Caco-2 (cell line): ENCODE measurements around the gene JAML. TPM values are rescaled to one million over a fixed set of nuclear protein-coding genes. Genes with fewer than 3 reads are reported as not detected.

ENCODE experiments used
- BruUV-seq: library from RNA; stranded (reverse); fragments of 400-500 nt; replicated peaks from 2 replicates; lab custom pipeline; 2021; lab: Mats Ljungman, UMichigan
- CTCF ChIA-PET: fragments of 300-600 bp; sonication (Branson Sonifier 250); formaldehyde crosslinking; loops from one replicate; lab custom pipeline; 2022; ENCODE audit warnings: antibody characterized with exemption; lab: Charles Lee
- POLR2A ChIA-PET: fragments of 300-600 bp; sonication (Branson Sonifier 250); formaldehyde crosslinking; loops from one replicate; lab custom pipeline; 2022; ENCODE audit warnings: antibody characterized with exemption; lab: Charles Lee
- DNase-seq, 2 experiments: peaks; one replicate each; pipeline versions ENCODE4 v3.0.0 to v3.0.0-alpha.2; 2020 to 2022
- H3K27me3 ChIP-seq: replicated peaks from 2 replicates; pipeline ENCODE4 v1.6.0; 2011; ENCODE audit warnings: low read length; ENCODE audit not compliant: control insufficient read depth, insufficient read depth
- H3K36me3 ChIP-seq: 2 replicates; pipeline ENCODE4 v1.5.1; 2011; ENCODE audit warnings: low read length; ENCODE audit not compliant: control insufficient read depth, insufficient read depth
- H3K4me1 ChIP-seq: fragments of 250-450 bp; sonication (Bioruptor Pico); 2 replicates; pipeline ENCODE4 v1.5.1; 2020; ENCODE audit warnings: mild to moderate bottlenecking
- H3K4me3 ChIP-seq: 2 replicates; pipeline ENCODE4 v1.5.1; 2011; ENCODE audit warnings: low read depth, mild to moderate bottlenecking, control low read depth, low read length
- H3K9me3 ChIP-seq: fragments of 250-450 bp; sonication (Bioruptor Pico); 2 replicates; pipeline ENCODE4 v1.5.1; 2020; ENCODE audit warnings: mild to moderate bottlenecking, moderate library complexity
- H3K27ac Mint-ChIP-seq: one replicate; pipeline ENCODE4 v1.8.0; 2022; ENCODE audit warnings: mixed read lengths; ENCODE audit not compliant: unreplicated experiment
- H3K27me3 Mint-ChIP-seq: one replicate; pipeline ENCODE4 v1.8.0; 2022; ENCODE audit warnings: mixed read lengths; ENCODE audit not compliant: insufficient read depth, unreplicated experiment
- H3K36me3 Mint-ChIP-seq: one replicate; pipeline ENCODE4 v1.8.0; 2022; ENCODE audit warnings: mild to moderate bottlenecking, mixed read lengths; ENCODE audit not compliant: insufficient read depth, unreplicated experiment
- H3K4me1 Mint-ChIP-seq: one replicate; pipeline ENCODE4 v1.8.0; 2022; ENCODE audit warnings: low read depth, mixed read lengths; ENCODE audit not compliant: unreplicated experiment
- H3K4me3 Mint-ChIP-seq: one replicate; pipeline ENCODE4 v1.8.0; 2022; ENCODE audit warnings: mild to moderate bottlenecking, moderate library complexity, mixed read lengths; ENCODE audit not compliant: unreplicated experiment
- H3K9me3 Mint-ChIP-seq: one replicate; pipeline ENCODE4 v1.8.0; 2022; ENCODE audit warnings: mixed read lengths; ENCODE audit not compliant: unreplicated experiment
- intact Hi-C: fragments of 100-400 bp; cut with micrococcal nuclease; formaldehyde crosslinking; loops from one replicate; pipeline ENCODE4 v1.10.0; 2022; ENCODE audit not compliant: unreplicated experiment
- total RNA-seq: library from RNA; stranded (reverse); gene quantifications from 2 replicates; pipeline ENCODE4 v1.2.3, GENCODE V29; 2022
- TF ChIP-seq, protein P1 (sequence below), 2 experiments: fragments of 200-600 bp in 1 of 2; IDR thresholded peaks; 1 replicate in 1 of 2; 2 replicates in 1 of 2; pipeline versions ENCODE4 v1.5.1 to v1.8.0; 2011 to 2022; ENCODE audit warnings: antibody characterized with exemption in 1 of 2, control low read depth in 1 of 2, inconsistent platforms in 1 of 2, low read depth in 1 of 2, low read length in 1 of 2, mild to moderate bottlenecking in 1 of 2, moderate library complexity in 1 of 2; ENCODE audit not compliant: insufficient read depth in 1 of 2, severe bottlenecking in 1 of 2, unreplicated experiment in 1 of 2

Gene JAML
- total RNA-seq, 1 experiment from 2014 or later, result 8.9 TPM

- CTCF ChIA-PET, result no interaction called here
- intact Hi-C loops, result loop anchor here (1.0 kb wide), 2 partner anchors 33 to 60 kb away; no protein-coding TSS in a partner anchor
- no peaks in the 10 kb centered on the region for H3K27me3 ChIP-seq
Observed at GRCh38 chr11:118258410-118258809, 33.6 kb upstream of the JAML start.

DNA sequence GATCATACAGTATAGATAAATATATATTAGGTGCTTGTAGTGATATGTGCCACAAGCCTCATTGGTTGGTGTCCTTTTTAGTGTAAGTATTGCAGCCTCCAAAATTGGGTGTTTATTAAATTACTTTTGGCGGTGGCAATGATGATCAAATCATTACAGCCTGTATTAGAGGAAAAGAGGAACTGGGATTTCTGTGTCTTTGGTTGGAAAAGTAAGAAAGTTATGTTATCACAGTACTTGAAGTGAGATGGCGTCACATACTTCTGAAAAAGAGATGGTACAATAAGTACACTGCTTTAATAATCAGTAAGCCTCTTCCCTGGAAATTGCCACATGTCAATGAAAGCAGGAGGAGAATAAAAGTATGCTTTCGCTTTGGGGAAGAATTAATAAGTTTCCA is 27.9 kb upstream of the JAML start:
- Mint-ChIP-seq H3K36me3 (peaks cover 42% of the 10 kb centered on the region), H3K4me3 (peak overlapping the region; percentile 85), H3K9me3 (no peaks in the 10 kb centered on the region), H3K4me1 (peaks cover 17% of the 10 kb centered on the region), H3K27me3 (no peaks in the 10 kb centered on the region), H3K27ac (peak overlapping the region; percentile 98)
- peaks cover 6% of the 10 kb centered on the region for H3K4me1 ChIP-seq
- DNase-seq, result no peak
- H3K4me3 ChIP-seq, result peak overlapping the region; percentile 65
- BruUV-seq, result no TSS peak
- H3K36me3 ChIP-seq, result peaks cover 4% of the 10 kb centered on the region
- TF ChIP-seq, protein P1, sequence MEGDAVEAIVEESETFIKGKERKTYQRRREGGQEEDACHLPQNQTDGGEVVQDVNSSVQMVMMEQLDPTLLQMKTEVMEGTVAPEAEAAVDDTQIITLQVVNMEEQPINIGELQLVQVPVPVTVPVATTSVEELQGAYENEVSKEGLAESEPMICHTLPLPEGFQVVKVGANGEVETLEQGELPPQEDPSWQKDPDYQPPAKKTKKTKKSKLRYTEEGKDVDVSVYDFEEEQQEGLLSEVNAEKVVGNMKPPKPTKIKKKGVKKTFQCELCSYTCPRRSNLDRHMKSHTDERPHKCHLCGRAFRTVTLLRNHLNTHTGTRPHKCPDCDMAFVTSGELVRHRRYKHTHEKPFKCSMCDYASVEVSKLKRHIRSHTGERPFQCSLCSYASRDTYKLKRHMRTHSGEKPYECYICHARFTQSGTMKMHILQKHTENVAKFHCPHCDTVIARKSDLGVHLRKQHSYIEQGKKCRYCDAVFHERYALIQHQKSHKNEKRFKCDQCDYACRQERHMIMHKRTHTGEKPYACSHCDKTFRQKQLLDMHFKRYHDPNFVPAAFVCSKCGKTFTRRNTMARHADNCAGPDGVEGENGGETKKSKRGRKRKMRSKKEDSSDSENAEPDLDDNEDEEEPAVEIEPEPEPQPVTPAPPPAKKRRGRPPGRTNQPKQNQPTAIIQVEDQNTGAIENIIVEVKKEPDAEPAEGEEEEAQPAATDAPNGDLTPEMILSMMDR (IDR thresholded peaks at IDR 0.05; ENCODE audit: insufficient read depth in 1 of 2, low read depth in 1 of 2, low read length in 1 of 2, severe bottlenecking in 1 of 2, unreplicated experiment in 1 of 2), result no peak
- H3K27me3 ChIP-seq, result no peaks in the 10 kb centered on the region
- POLR2A ChIA-PET, result interaction anchor here (0.9 to 2.2 kb wide), 12 partner anchors 11 to 236 kb away, joined by 3 to 24 read pairs (median 8); partner anchors contain the start of gene MPZL2
- CTCF ChIA-PET, result interaction anchor here (0.9 to 2.4 kb wide), 5 partner anchors 11 to 58 kb away, joined by 3 to 35 read pairs (median 7); no protein-coding TSS in a partner anchor
- intact Hi-C loops, result loop anchor here (1.0 to 2.0 kb wide), 6 partner anchors 11 to 62 kb away; partner anchors contain the start of gene MPZL2
- no peaks in the 10 kb centered on the region for H3K9me3 ChIP-seq

More at GRCh38 chr11:118258410-118258809, 33.6 kb upstream of the JAML start:
- H3K9me3 Mint-ChIP-seq, result no peaks in the 10 kb centered on the region
- no peak overlapping the region for H3K27ac Mint-ChIP-seq
- peaks cover 5% of the 10 kb centered on the region; the same call in 1 of the 2 replicates for H3K4me1 ChIP-seq
- no TSS peak for BruUV-seq
- peaks cover 66% of the 10 kb centered on the region for H3K36me3 Mint-ChIP-seq
- DNase-seq, result peak in 1 of 2 experiments; percentile 50
- no peaks in the 10 kb centered on the region for H3K27me3 Mint-ChIP-seq
- no peaks in the 10 kb centered on the region for H3K9me3 ChIP-seq
- no peak overlapping the region for H3K4me3 ChIP-seq
- H3K4me3 Mint-ChIP-seq, result no peak overlapping the region
- peaks cover 5% of the 10 kb centered on the region for H3K4me1 Mint-ChIP-seq
- POLR2A ChIA-PET, result no interaction called here
- peaks cover 31% of the 10 kb centered on the region for H3K36me3 ChIP-seq
- TF ChIP-seq, protein P1 (IDR thresholded peaks at IDR 0.05; ENCODE audit: insufficient read depth in 1 of 2, low read depth in 1 of 2, low read length in 1 of 2, severe bottlenecking in 1 of 2, unreplicated experiment in 1 of 2), result peak; percentile 54 to 62

DNA sequence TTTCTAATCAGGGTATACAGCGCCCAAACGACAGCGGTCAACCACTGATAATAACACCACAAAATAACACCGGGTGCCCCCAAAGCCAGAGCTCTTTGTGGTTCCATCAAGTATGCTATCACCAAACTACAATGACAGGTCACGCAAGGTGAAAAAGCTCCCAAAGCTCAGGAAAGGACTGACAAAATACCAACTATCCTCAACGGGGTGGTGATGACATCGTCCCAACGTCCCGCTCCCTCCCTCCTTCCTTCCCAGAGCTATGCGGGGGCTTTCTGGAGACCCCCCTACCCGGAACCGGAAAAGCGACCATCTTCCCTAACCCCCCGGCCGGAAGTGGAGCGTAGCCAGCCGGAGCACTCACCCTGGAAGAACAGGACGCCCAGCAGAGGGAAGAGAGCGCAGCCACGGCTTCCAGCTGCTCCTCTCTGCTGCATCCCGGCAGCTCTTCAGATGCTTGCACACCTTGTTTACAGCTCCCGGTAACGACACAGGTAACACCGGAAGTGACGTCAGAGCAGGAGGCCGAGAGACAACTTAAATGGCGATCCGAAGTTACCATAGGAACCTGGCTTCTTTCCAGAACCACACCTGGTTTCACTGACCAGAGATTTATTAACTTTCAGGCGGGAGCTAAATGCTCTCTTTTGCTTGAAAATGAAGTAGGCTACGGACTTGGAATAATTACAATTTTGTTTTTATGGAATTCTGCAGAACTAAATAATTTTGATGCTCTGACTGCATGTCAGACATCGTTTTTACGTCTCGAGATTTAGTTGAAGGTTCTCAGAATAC is 27.2 kb upstream of the JAML start, which contains the start of gene MPZL3:
Gene MPZL3 (minus strand): TSS at position 508 of the 795 bp plus-strand sequence. CDS start 71 bp downstream, at position 437.
- Histone ChIP-seq H3K27me3 (no peaks in the 10 kb centered on the region), H3K36me3 (peaks cover 2% of the 10 kb centered on the region), H3K9me3 (no peaks in the 10 kb centered on the region), H3K4me1 (peaks cover 11% of the 10 kb centered on the region), H3K4me3 (peak within 1 kb of the TSS; percentile 65)
- peak within 1 kb of the TSS; percentile 85 for H3K4me3 Mint-ChIP-seq
- TSS peak; percentile 92 for BruUV-seq
- peak within 1 kb of the TSS; percentile 98 for H3K27ac Mint-ChIP-seq
- H3K27me3 Mint-ChIP-seq, result no peaks in the 10 kb centered on the region
- intact Hi-C loops, result loop anchor here (1.0 to 2.0 kb wide), 6 partner anchors 11 to 63 kb away; partner anchors contain the start of gene MPZL2
- DNase-seq, result peak; percentile 97 to 99
- ChIA-PET POLR2A (interaction anchor here (0.6 to 2.2 kb wide), 16 partner anchors 10 to 869 kb away, joined by 3 to 24 read pairs (median 5); partner anchors contain the start of genes HINFP, KMT2A and MPZL2), CTCF (interaction anchor here (0.6 to 2.4 kb wide), 10 partner anchors 9 to 80 kb away, joined by 3 to 35 read pairs (median 4); partner anchors contain the start of gene MPZL2)
- H3K36me3 Mint-ChIP-seq, result peaks cover 38% of the 10 kb centered on the region
- H3K4me1 Mint-ChIP-seq, result peaks cover 24% of the 10 kb centered on the region
- TF ChIP-seq, protein P1 (IDR thresholded peaks at IDR 0.05; ENCODE audit: insufficient read depth in 1 of 2, low read depth in 1 of 2, low read length in 1 of 2, severe bottlenecking in 1 of 2, unreplicated experiment in 1 of 2), result peak in 1 of 2 experiments; percentile 20
- H3K9me3 Mint-ChIP-seq, result no peaks in the 10 kb centered on the region
